Measurements from ENCODE around the gene ZNF12. TPM values are rescaled to one million over a fixed set of nuclear protein-coding genes. Genes with fewer than 3 reads are reported as not detected.

ZNF12 gene
- total RNA-seq, 4 donors from 2014 or later, result 27.9 to 35.2 (median 32.0) TPM

- Histone ChIP-seq H3K36me3 (peaks cover 0 to 99% (median 0%) of the 10 kb centered on the region in 3 donors), H3K27ac (no peak overlapping the region), H3K27me3 (no peaks in the 10 kb centered on the region), H3K4me1 (peaks cover 0 to 23% (median under 1%) of the 10 kb centered on the region in 4 donors), H3K4me3 (no peak overlapping the region), H3K9me3 (no peaks in the 10 kb centered on the region)
- DNase-seq (ENCODE audit: low spot score in 2 of 2), result no peak
- 91 to 95% methylated on average over 21 of the region's 21 CpGs for WGBS, 2 donors
- TF ChIP-seq POLR2A (IDR thresholded peaks at IDR 0.05), result no peak
- TF ChIP-seq CTCF (IDR thresholded peaks at IDR 0.05), result no peak
- no peak for TF ChIP-seq EP300 (IDR thresholded peaks at IDR 0.05)
Measured at GRCh38 chr7:6643915-6644625, 62.7 kb downstream of the ZNF12 start.

- Histone ChIP-seq H3K4me3 (no peak overlapping the region), H3K4me1 (peaks cover 0 to 33% (median 9%) of the 10 kb centered on the region in 4 donors), H3K27me3 (no peaks in the 10 kb centered on the region), H3K27ac (no peak overlapping the region), H3K36me3 (peaks cover 0 to 89% (median 0%) of the 10 kb centered on the region in 3 donors), H3K9me3 (no peaks in the 10 kb centered on the region)
- 86 to 92% methylated on average over 16 to 18 of the region's 22 CpGs for WGBS, 2 donors
- no peak for DNase-seq (ENCODE audit: low spot score in 2 of 2)
- TF ChIP-seq CTCF (IDR thresholded peaks at IDR 0.05) (no peak), POLR2A (IDR thresholded peaks at IDR 0.05) (no peak), EP300 (IDR thresholded peaks at IDR 0.05) (no peak)
Measured at GRCh38 chr7:6642861-6643640, 63.7 kb downstream of the ZNF12 start.

GRCh38 chr7:6642239-6642839 is 64.4 kb downstream of the ZNF12 start:
- Histone ChIP-seq H3K9me3 (no peaks in the 10 kb centered on the region), H3K4me3 (no peak overlapping the region), H3K36me3 (peaks cover 0 to 82% (median 0%) of the 10 kb centered on the region in 3 donors), H3K27me3 (no peaks in the 10 kb centered on the region), H3K4me1 (peaks cover 0 to 37% (median 12%) of the 10 kb centered on the region in 4 donors), H3K27ac (no peak overlapping the region)
- WGBS, 2 donors, result 87 to 91% methylated on average over 21 to 24 of the region's 24 CpGs
- no peak for DNase-seq (ENCODE audit: low spot score in 2 of 2)
- TF ChIP-seq POLR2A (IDR thresholded peaks at IDR 0.05) (no peak), EP300 (IDR thresholded peaks at IDR 0.05) (no peak), CTCF (IDR thresholded peaks at IDR 0.05) (no peak)

- H3K4me1 ChIP-seq, result peaks cover 0 to 40% (median 15%) of the 10 kb centered on the region in 4 donors
- no peak overlapping the region for H3K27ac ChIP-seq
- TF ChIP-seq CTCF (IDR thresholded peaks at IDR 0.05) (no peak), POLR2A (IDR thresholded peaks at IDR 0.05) (no peak), EP300 (IDR thresholded peaks at IDR 0.05) (no peak)
- no peak overlapping the region for H3K4me3 ChIP-seq
- no peaks in the 10 kb centered on the region for H3K9me3 ChIP-seq
- peaks cover 0 to 73% (median 0%) of the 10 kb centered on the region in 3 donors for H3K36me3 ChIP-seq
- no peaks in the 10 kb centered on the region for H3K27me3 ChIP-seq
- no peak for DNase-seq (ENCODE audit: low spot score in 2 of 2)
- 85 to 91% methylated on average over 14 to 15 of the region's 15 CpGs for WGBS, 2 donors
Measured at GRCh38 chr7:6641305-6642035, 65.3 kb downstream of the ZNF12 start.
